K562 (cell line): ENCODE measurements around the gene NBR1. TPM values are rescaled to one million over a fixed set of nuclear protein-coding genes. Genes with fewer than 3 reads are reported as not detected.

Source experiments
- ATAC-seq: fragments of 200-7000 bp; cut with Tn5 transposase; 3 replicates; pipeline ENCODE4 v1.9.1; 2020; ENCODE audit warnings: moderate library complexity
- BruUV-seq: library from RNA; stranded (reverse); fragments of 400-500 nt; replicated peaks from 2 replicates; lab custom pipeline; 2021; lab: Mats Ljungman, UMichigan
- CTCF ChIA-PET: fragments of 300-600 bp; formaldehyde crosslinking; extraction: SDS; loops from one replicate; lab custom pipeline; 2021; ENCODE audit warnings: low intra/inter-chr PET ratio; lab: Yijun Ruan, JAX
- POLR2A ChIA-PET: fragments of 300-600, 350-650 bp; sonication (Branson Sonifier 250); formaldehyde crosslinking; extraction: SDS; loops from one replicate; lab custom pipeline; 2021; ENCODE audit warnings: antibody characterized with exemption, inconsistent platforms; lab: Yijun Ruan, JAX
- DNase-seq, 4 experiments: peaks; one replicate each; pipeline versions ENCODE4 v3.0.0 to v3.0.0-alpha.2; 2011 to 2018; ENCODE audit warnings: low spot score in 3 of 4, mixed read lengths in 3 of 4; ENCODE audit errors: extremely low read depth in 1 of 4
- FAIRE-seq: peaks from 2 replicates; lab custom pipeline; 2011; peaks lifted over from hg19 to GRCh38; lab: Jason Lieb, UNC
- H2AFZ ChIP-seq: 2 replicates; pipeline ENCODE4 v1.6.0; 2011; ENCODE audit warnings: low read depth, low read length, control low read depth, inconsistent platforms
- H3K27ac ChIP-seq: fragments of 200-600 bp; 3 replicates; pipeline ENCODE4 v1.8.0; 2011; ENCODE audit warnings: low read depth, mild to moderate bottlenecking, control low read depth, inconsistent platforms, low read length, moderate library complexity, mixed read lengths; ENCODE audit errors: extremely low read depth
- H3K27me3 ChIP-seq, 2 experiments: fragments of 300-600 bp in 1 of 2; 2 replicates in 1 of 2; 3 replicates in 1 of 2; pipeline versions ENCODE4 v1.6.0 to v1.8.0; 2011; ENCODE audit warnings: inconsistent platforms in 2 of 2, low read length in 2 of 2, mild to moderate bottlenecking in 1 of 2, mixed read lengths in 1 of 2, moderate library complexity in 1 of 2; ENCODE audit not compliant: control insufficient read depth in 2 of 2, insufficient read depth in 2 of 2
- H3K36me3 ChIP-seq: fragments of 300-600 bp; 3 replicates; pipeline ENCODE4 v1.8.0; 2011; ENCODE audit warnings: mild to moderate bottlenecking, low read length, inconsistent platforms; ENCODE audit not compliant: control insufficient read depth, insufficient read depth
- H3K4me1 ChIP-seq, 2 experiments: fragments of 200-600 bp in 1 of 2; replicated peaks in 1 of 2; 2 replicates in 1 of 2; 3 replicates in 1 of 2; pipeline versions ENCODE4 v1.5.1 to v1.8.0; 2011; ENCODE audit warnings: inconsistent platforms in 2 of 2, low read length in 2 of 2, mild to moderate bottlenecking in 1 of 2, mixed read lengths in 1 of 2, moderate library complexity in 1 of 2; ENCODE audit not compliant: control insufficient read depth in 2 of 2, insufficient read depth in 2 of 2
- H3K4me2 ChIP-seq: 2 replicates; pipeline ENCODE4 v1.6.1; 2011; ENCODE audit warnings: low read length, control low read depth, inconsistent platforms, mixed read lengths; ENCODE audit not compliant: insufficient read depth
- H3K4me3 ChIP-seq: fragments of 200-600 bp; sonication (generic), shearing (Covaris generic); 2 replicates; pipeline ENCODE4 v1.5.1; 2016; ENCODE audit warnings: control low read depth, inconsistent platforms
- H3K79me2 ChIP-seq: fragments of 200-600 bp; 3 replicates; pipeline ENCODE4 v1.8.0; 2011; ENCODE audit warnings: low read length, inconsistent platforms; ENCODE audit not compliant: control insufficient read depth, insufficient read depth
- H3K9ac ChIP-seq, 2 experiments: 2 replicates each; pipeline versions ENCODE4 v1.6.0 to v1.6.1; 2011; ENCODE audit warnings: low read depth in 2 of 2, low read length in 2 of 2, control low read depth in 1 of 2, inconsistent platforms in 1 of 2, mild to moderate bottlenecking in 1 of 2, mixed read lengths in 1 of 2; ENCODE audit not compliant: insufficient read depth in 1 of 2
- H3K9me1 ChIP-seq: one replicate; pipeline ENCODE4 v1.6.0; 2011; ENCODE audit warnings: inconsistent platforms, mild to moderate bottlenecking, low read length, moderate library complexity; ENCODE audit not compliant: control insufficient read depth, insufficient read depth
- H3K9me3 ChIP-seq: replicated peaks from 2 replicates; pipeline ENCODE4 v1.5.1; 2011; ENCODE audit warnings: low read depth, low read length, inconsistent platforms; ENCODE audit not compliant: control insufficient read depth, insufficient read depth
- H4K20me1 ChIP-seq: replicated peaks from 2 replicates; pipeline ENCODE4 v1.6.1; 2011; ENCODE audit warnings: low read length, inconsistent platforms, mixed read lengths; ENCODE audit not compliant: control insufficient read depth, insufficient read depth
- FOXP1 ChIP-seq: sonication (generic); formaldehyde crosslinking; IDR thresholded peaks from 2 replicates; pipeline ENCODE4 v1.8.0; 2022; ENCODE audit warnings: mild to moderate bottlenecking, missing genetic modification reagents
- POLR2G ChIP-seq: fragments of 200-400 bp; formaldehyde crosslinking; IDR thresholded peaks from 2 replicates; pipeline ENCODE4 v1.6.1; 2017; ENCODE audit warnings: low read depth, mild to moderate bottlenecking, antibody characterized with exemption, low read length, moderate library complexity
- RBFOX2 ChIP-seq: fragments of 200-400 bp; formaldehyde crosslinking; IDR thresholded peaks from 2 replicates; pipeline ENCODE4 v1.6.1; 2017; ENCODE audit warnings: low read depth, mild to moderate bottlenecking, low read length, moderate library complexity
- TRIM28 ChIP-seq: fragments of 450-650 bp; IDR thresholded peaks from 2 replicates; pipeline ENCODE4 v1.6.1; 2017
- YY1 ChIP-seq, 3 experiments: IDR thresholded peaks; 2 replicates each; pipeline ENCODE4 v1.6.1; 2011; ENCODE audit warnings: low read length in 2 of 3, mild to moderate bottlenecking in 2 of 3, moderate library complexity in 2 of 3, borderline replicate concordance in 1 of 3, control low read depth in 1 of 3, low read depth in 1 of 3; ENCODE audit not compliant: insufficient read depth in 3 of 3, insufficient replicate concordance in 2 of 3, control insufficient read depth in 1 of 3, insufficient read length in 1 of 3; ENCODE audit errors: extremely low read depth in 1 of 3
- WGBS: fragments of 100-300 bp; shearing (Covaris generic); methylation state at CpG from one replicate; pipeline ENCODE4 v1.1.6; 2016; ENCODE audit warnings: low coverage, mixed read lengths; ENCODE audit not compliant: insufficient coverage; ENCODE audit errors: missing lambda C conversion rate; 5-methylcytosine and 5-hydroxymethylcytosine counted together
- in situ Hi-C: fragments of 300-500 bp; cut with MboI; formaldehyde crosslinking; loops from 4 replicates; pipeline ENCODE4 v1.15.0; 2018; ENCODE audit warnings: inconsistent platforms, mixed read lengths
- intact Hi-C: fragments of 100-400 bp; cut with micrococcal nuclease; formaldehyde crosslinking; loops from 2 replicates; pipeline ENCODE4 v1.14.2; 2022
- polyA plus RNA-seq, 8 experiments: library from polyadenylated mRNA; depleted of rRNA in 4 of 8; stranded (reverse) in 5 of 8; unstranded in 3 of 8; fragments of >200 nt; fragmentation: Nextera tagmentation in 2 of 8; fragmentation: Illumina TruSeq in 1 of 8; extraction: Ambion mirVana in 2 of 8; extraction: Trizol in 1 of 8; gene quantifications; 2 replicates each; pipeline versions ENCODE4 v1.2.1 to v1.2.3, GENCODE V29; 2011 to 2014; ENCODE audit warnings: inconsistent platforms in 1 of 8, missing spikeins in 1 of 8
- total RNA-seq, 7 experiments: library from RNA; depleted of rRNA in 6 of 7; stranded (reverse); fragments of >200 nt in 6 of 7; fragmentation: Illumina TruSeq in 2 of 7; extraction: Trizol in 2 of 7; gene quantifications; 2 replicates each; pipeline versions ENCODE4 v1.2.1 to v1.2.3, GENCODE V29; 2011 to 2021; ENCODE audit warnings: low replicate concordance in 1 of 7
- TF ChIP-seq, protein P1 (sequence below): sonication (generic); formaldehyde crosslinking; IDR thresholded peaks from 2 replicates; pipeline ENCODE4 v1.8.1; 2023; ENCODE audit warnings: mild to moderate bottlenecking, missing genetic modification reagents

NBR1 gene
- total and polyA plus RNA-seq, 9 of the 15 experiments (the other 6 are each of a cell fraction or from before 2014, with no cell fraction given) = 4.2 to 70.1 (median 39.9) TPM

DNA sequence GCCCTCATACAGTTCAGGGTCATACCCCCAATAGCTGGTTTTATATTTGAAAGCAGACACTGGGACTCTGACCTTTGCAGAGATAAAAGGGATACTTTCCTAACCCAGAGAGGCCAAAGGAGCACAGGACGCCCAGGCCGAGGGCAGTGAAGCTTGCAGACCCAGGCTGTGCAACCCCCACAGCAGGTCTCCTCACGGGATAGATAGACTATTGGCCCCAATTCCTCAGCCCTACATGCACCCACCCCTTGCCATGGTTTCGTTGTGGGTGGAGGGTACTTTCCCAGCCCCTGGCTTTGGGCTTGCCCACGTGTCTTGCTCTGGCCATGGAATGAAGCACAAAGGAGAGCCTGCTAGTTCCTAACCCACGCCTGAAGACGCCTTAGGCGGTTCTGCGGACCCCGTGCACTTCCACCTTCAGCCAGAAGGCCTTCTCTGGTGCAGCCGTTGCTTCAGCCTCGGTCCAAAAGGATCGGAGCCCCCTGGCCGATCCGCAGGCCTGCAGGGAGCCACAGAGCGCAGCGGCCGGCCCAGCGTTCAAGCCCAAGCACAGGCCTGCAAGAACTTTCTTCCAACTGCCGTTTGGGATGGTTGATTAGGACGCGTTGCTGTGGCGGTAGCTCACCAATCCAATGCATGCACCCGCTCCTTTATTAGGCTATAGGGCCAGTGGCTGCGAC lies 36.1 kb upstream of the NBR1 start:
- no peaks in the 10 kb centered on the region for H3K27me3 ChIP-seq
- H3K27ac ChIP-seq = no peak overlapping the region
- BruUV-seq = no TSS peak
- no peaks in the 10 kb centered on the region for H3K9me1 ChIP-seq
- no peaks in the 10 kb centered on the region; the same call in 1 of the 2 replicates for H3K9me3 ChIP-seq
- intact Hi-C loops = no loop called here
- H3K4me3 ChIP-seq = no peak overlapping the region
- no peak overlapping the region for H3K4me2 ChIP-seq
- ATAC-seq (peak; percentile 48), DNase-seq (no peak), FAIRE-seq (no peak)
- CTCF ChIA-PET = no interaction called here
- H3K9ac ChIP-seq = 0 out of 4 replicates have a peak overlapping the region, but pooled peaks of 1 of the 2 experiments have one; percentile 36
- peaks cover 34% of the 10 kb centered on the region; the same call in 2 of the 3 replicates for H3K36me3 ChIP-seq
- POLR2A ChIA-PET = interaction anchor here (1.1 kb wide), 1 partner anchor 10 kb away, joined by 6 read pairs; the partner anchor contains the start of gene BRCA1
- H2AFZ ChIP-seq = no peak overlapping the region
- WGBS = 95% methylated on average over 24 of the region's 25 CpGs
- H3K79me2 ChIP-seq = no peaks in the 10 kb centered on the region; the same call in 2 of the 3 replicates
- H4K20me1 ChIP-seq = no peaks in the 10 kb centered on the region
- in situ Hi-C loops = no loop called here
- TF ChIP-seq YY1 (IDR thresholded peaks at IDR 0.05; ENCODE audit: borderline replicate concordance in 1 of 3, control insufficient read depth in 1 of 3, extremely low read depth in 1 of 3, insufficient read depth in 3 of 3, insufficient read length in 1 of 3, insufficient replicate concordance in 2 of 3, low read depth in 1 of 3, low read length in 2 of 3) (no peak), POLR2G (peak; percentile 59; the same call in 1 of the 2 replicates), TRIM28 (no peak), FOXP1 (CRISPR knock-in tag) (no peak), RBFOX2 (peak; percentile 65)
- TF ChIP-seq, protein P1, sequence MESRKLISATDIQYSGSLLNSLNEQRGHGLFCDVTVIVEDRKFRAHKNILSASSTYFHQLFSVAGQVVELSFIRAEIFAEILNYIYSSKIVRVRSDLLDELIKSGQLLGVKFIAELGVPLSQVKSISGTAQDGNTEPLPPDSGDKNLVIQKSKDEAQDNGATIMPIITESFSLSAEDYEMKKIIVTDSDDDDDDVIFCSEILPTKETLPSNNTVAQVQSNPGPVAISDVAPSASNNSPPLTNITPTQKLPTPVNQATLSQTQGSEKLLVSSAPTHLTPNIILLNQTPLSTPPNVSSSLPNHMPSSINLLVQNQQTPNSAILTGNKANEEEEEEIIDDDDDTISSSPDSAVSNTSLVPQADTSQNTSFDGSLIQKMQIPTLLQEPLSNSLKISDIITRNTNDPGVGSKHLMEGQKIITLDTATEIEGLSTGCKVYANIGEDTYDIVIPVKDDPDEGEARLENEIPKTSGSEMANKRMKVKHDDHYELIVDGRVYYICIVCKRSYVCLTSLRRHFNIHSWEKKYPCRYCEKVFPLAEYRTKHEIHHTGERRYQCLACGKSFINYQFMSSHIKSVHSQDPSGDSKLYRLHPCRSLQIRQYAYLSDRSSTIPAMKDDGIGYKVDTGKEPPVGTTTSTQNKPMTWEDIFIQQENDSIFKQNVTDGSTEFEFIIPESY = peak; percentile 83
- H3K4me1 ChIP-seq = peaks cover 0 to 3% of the 10 kb centered on the region in 2 experiments; a peak in 2 of 5 replicates
